Activated gamma-delta T cell (primary cell): ENCODE data around the gene TOX4.
A peak's percentile ranks its signal among the peaks of the same experiment; 100 is the strongest.
"Not testable (repeated sequence)": the region's sequence is repeated elsewhere in the genome, so short reads cannot be mapped to it uniquely, and the experiment has no call there.

Source experiments
- DNase-seq: peaks from one replicate; lab custom pipeline; 2025; lab: John Stamatoyannopoulos, UW
- total RNA-seq, 2 donors: gene quantifications; one replicate each; lab custom pipeline; 2026; lab: John Stamatoyannopoulos, UW

TOX4 gene
- total RNA-seq = 101 to 113 reads per million in 2 donors

- peak; percentile 70 for DNase-seq
Observed at GRCh38 chr14:21476925-21477681, at the start of gene TOX4, which contains the start of gene RAB2B. Gene TOX4, plus strand, starts transcription at chr14:21477195. Its CDS starts 84 bp downstream, at chr14:21477279. Gene RAB2B, minus strand, starts transcription at chr14:21476959. Its CDS starts 87 bp downstream, at chr14:21476872.

- DNase-seq = no peak
Observed at GRCh38 chr14:21428930-21429329, 48.1 kb upstream of the TOX4 start.

DNA sequence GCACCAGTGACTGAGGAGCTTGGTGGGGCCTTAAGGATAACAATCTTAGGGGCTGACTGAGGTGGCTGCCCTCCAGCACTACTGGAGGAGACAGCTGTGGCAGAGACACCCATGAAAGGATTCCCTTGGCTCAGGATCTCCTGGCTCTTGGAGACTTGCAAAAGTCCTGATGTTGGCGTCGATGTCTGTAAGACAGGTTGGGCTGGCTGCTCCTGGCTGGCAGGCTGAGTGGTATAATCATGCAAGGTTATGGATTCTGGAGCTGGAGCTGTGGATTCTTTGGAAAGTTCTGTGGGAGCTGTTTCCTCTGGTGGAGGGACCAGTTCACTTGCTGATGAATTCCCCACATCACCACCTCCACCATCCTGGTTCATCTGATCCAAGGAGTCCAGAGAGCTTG is 45.9 kb upstream of the TOX4 start:
- DNase-seq = no peak

DNA sequence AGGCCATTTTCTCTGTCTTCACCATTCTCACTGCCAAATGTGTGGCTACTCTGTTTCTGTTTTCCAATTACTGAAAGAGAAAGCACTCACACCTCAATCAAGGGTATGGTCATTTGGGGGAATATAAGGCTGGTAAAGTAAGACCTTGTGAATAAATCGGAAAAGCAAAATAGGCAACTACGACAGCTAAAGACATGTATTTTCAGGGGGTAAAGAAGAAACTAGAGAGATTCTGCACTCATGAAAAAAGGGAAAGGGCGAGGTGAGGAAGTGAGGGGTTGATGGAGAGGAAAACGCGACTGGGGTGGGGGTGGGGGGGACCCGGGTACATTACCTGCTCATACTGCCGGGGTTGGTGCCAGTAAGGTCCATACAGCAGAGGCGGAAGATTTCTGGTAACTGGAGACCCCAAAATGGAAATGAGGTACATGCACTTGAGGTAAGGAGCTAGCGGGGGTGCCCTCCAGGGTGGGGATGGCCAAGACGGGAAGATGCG is 40.4 kb upstream of the TOX4 start:
- DNase-seq = no peak

DNA sequence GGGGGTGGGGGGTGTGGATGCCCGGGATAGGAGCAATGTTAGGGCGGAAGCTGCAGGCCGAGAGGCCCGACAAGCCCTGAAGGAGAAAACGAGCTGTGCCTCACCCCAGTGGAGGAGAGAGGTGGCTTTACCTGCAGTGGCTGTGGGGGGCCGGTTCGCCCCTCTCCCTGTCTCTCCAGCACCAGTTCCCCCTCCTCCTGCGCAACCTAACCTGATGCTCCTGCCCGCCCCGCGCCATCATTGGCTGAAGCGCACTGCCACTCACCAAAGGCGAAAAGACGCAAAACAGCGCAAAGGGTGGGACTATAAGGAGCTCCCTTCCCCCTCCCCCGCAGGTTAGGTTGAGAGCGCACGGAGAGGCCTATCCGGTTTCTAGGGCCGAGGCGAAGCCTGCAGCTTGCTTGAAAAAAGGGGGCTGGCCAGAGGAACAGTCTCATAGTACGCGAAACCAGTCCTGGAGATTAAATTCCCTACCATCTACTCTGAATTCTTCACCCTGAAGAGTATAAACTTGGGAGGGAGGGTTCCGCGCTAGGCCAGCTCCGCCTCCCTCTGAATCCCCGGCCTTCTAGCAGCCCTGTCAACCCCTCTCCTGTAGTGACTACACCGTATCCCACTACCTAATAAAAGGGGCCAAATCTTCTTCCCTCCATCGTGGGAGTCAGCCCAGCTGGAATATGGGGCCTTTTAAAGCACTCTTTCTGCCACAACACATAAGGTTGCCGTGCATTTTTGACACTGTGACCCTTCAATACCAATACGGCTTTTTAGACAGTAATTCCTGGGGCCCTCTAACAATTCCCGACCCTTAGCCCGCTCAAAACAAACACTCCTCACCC is 39.7 kb upstream of the TOX4 start:
- DNase-seq = peak; percentile 93

DNA sequence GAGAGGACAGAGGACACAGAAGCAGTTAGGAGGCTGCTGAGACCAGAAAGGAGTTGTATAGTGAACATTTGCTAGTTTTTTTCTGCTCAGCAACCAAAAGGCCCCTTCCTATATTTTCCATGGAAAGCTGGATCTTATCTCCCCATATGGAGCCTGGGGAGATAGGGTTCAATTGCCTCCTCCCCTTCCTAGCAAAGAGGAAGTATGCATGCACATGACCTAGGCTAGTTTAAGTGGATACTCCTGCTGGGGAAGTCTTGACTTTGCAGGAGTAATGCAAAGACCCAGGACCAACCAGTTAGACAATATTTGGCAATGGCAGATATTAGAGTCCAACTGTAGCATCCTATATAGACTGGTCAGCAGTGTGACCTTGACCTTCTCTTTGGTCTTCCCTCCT is 36.1 kb upstream of the TOX4 start:
- DNase-seq = no peak

GRCh38 chr14:21442657-21443056 is 34.3 kb upstream of the TOX4 start:
- not testable (repeated sequence) for DNase-seq

GRCh38 chr14:21449899-21450216 is 27.1 kb upstream of the TOX4 start:
- no peak for DNase-seq

DNA sequence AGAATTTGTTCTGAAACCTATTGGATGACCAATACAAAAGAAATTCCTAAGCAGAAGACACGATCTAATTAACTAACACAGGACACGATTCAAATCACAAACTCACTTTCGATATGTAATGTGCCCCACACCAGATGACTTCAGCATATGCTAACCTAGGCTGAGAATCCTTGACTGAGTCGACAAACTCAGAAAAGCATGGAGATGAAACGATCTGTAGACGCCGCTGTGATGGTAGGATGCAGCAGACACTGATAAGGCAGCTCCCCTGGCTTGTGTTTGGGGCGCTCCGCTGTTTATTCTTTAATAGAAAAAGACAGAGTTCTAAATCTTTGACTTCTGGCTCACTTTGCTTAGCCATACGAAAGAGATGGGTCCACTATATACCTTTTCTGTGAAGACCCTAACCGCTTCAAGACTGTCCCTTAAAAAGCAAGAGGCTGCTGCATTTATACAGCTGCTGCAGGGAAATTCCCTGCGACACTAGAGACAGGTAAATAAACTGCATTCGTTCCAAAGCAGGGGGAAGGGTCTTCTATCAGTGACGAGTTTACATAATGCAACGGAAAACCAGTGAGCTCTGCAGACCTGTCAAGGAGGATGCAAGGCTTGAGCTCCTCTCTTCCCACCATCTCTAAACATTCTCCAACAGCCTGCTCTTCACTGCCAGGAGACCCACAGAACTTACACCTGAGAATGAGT is 22.0 kb upstream of the TOX4 start:
- no peak for DNase-seq

DNA sequence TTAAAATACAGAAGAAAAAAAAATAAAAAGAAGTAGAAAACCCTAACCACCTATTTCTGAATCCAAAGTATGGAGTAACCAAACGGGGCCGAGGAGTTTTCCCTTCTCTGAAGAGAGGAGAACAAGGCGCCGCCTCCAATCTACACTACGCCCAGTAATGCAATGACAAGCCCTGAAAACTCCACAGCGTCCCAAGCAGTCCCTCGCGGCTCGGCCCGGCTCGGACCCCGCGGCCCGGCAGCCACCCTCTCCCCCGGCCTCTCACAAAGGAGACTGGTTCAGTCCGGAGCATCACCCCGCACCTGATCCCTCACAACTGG is 21.4 kb upstream of the TOX4 start:
- DNase-seq = no peak

- DNase-seq = peak; percentile 93
Observed at GRCh38 chr14:21455912-21456667, 20.9 kb upstream of the TOX4 start, which contains the start of gene CHD8. Gene CHD8, minus strand, starts transcription at chr14:21456123. Its CDS starts 24,480 bp downstream, at chr14:21431643.

DNA sequence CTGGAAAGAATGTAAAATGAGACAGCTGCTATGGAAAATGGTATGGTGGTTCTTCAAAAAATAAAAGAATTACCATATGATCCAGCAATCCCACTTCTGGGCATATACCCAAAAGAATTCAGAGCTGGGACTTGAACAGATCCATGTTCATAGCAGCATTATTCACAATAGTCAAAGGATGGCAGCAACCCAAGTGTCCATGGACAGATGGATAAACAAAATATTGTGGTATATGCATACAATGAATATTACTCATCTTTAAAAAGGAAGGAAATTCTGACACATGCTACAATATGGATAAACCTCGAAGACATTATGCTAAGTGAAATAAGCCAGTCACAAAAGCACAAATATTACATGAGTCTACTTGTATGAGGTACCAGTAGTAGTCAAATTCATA is 9.4 kb upstream of the TOX4 start:
- DNase-seq = no peak

- no peak for DNase-seq
Observed at GRCh38 chr14:21475767-21476522, 1.1 kb upstream of the TOX4 start.

GRCh38 chr14:21476523-21476924 is 471 bp upstream of the TOX4 start:
- DNase-seq = peak; percentile 77

DNA sequence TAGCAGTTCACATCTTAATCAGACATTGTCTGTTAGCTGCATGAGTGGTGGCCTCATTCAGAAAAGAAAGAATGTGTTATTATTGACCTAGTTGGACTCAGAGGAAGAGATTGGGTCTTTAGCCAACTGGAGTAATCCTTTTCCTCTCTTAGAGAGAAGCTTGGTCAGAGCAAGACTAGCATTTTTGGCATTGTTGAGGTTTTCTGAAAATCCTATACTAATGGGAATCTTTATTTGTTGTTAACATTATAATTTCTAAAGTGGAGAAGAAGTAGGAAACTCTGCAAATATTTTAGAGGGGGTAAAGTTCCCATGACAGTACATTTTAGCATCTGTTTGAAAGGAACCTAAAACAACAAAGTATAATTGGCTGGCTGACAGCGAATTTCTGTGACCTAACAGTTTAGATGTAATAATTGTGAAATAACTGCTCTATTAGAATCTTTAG is 9.7 kb downstream of the TOX4 start:
- DNase-seq = no peak

DNA sequence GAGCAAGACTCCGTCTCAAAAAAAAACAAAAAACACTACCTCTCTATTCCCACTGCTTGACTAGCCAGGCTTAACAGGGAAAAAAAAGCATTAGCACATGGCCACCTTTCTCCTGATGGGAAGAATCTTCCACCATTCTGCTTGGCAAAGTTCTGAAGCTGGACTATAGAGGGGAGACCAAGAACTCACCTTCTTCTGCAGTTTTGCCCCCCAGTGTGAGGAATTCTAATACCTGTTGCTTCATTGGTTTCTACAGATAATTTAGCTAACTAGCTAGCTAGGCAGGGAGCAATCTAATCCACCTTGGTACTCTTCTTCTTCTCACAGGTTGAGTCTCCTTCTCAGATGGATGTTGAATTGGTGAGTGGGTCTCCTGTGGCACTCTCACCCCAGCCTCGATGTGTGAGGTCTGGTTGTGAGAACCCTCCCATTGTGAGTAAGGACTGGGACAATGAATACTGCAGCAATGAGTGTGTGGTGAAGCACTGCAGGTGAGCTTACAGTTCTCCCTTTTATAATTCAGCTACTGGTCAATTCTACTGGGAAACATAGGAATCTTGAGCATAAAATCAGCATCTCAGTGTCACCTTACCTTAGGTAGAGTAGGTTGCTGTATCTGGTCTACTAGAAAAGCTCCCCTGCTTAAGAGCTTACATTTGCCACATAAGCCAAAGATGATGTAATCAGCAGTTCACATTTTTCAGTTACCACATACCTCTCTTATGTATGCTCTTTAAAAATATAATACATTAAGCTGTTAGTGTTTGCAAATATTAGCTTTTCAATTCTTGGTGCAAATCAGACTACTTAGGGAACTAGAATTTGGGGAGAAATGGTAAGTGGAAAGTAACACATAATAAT is 18.1 kb downstream of the TOX4 start:
- DNase-seq = no peak

DNA sequence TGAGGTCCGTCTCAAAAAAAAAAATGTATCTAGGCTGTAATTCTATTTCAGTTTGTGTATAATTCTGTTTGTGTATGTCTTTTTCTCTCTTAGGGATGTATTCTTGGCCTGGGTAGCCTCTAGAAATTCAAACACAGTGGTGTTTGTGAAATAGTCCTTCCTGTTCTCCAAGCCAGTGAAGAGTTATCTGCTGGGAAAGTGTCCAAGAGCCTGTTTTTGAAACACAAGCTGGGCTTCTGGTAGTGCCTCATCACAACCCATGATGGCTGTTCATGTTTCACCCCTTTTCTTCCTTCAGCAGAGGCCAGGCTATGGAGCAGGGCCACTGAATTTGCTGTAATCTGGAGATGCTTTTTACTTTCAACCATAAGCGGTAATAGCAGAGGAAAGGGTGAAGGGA is 19.5 kb downstream of the TOX4 start:
- DNase-seq = no peak

DNA sequence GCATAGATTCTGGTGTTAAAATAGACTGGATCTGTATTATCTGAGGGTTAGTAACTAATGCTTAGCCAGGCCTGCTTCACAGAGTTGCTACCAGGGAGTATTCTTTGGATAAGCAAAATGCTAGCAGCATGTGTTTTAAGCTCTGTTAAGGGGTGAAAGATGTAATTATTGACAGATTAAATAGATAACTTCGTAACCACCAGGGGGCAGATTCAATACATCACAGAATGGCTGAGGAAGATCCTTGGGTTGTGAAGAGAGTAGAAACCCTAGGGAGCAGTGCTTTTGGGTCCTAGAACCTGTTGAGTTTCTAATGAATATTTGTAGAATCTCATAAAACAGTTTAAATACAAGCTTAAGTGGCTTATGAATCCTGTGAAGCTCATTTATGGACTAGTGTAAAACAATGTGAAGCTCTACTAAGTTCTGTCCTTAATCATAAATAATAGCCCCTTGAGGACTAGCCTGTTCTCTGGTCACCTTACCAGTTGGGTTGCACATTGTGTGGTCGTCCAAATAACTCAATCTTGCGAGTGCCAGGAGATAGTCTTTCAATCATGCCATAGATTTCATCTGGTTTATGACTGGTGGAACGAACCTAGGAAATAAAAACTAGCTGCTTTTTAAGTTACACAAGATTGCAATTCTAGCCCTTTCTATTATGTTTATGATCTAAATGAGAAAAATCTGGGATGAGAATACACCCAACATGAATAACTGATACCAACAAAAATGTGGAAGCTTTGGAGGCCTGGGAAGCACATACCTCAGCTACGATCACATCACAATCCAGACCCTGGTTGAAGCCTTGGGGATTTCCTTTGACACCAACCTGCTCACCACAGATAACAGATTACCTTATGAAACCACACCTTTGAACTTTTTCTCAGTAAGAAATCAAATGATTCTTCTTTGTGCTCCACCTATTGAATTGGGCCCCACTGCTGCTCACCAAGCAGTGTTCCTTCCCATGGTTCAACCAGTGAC is 21.8 kb downstream of the TOX4 start:
- DNase-seq = no peak

DNA sequence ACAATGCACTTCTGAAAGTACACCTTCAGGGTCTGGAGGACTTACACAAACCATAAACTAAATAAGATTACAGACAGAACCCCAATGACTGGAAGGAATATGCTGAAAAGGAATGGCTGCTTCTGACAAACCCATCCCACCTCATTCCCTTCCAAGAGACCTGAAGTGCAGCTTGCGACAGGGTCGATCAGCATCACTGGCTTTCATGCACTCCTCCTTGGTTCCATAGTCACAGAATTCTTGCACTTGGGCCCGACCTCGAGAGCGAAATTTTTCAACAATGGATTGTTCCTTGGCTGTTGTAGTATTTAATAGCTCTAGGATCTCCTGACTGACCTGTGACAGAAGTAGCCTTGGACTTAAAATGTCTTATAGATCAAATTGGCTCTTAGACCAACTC is 24.6 kb downstream of the TOX4 start:
- DNase-seq = no peak
